PC-9 (cell line): ENCODE results near the gene GPR183. TPM values are rescaled to one million over a fixed set of nuclear protein-coding genes. Genes with fewer than 3 reads are reported as not detected.

Experiments used
- BruUV-seq: library from RNA; stranded (reverse); fragments of 400-500 nt; replicated peaks from 2 replicates; lab custom pipeline; 2021; lab: Mats Ljungman, UMichigan
- CTCF ChIA-PET: fragments of 300-600 bp; sonication (Branson Sonifier 250); formaldehyde crosslinking; loops from one replicate; lab custom pipeline; 2022; ENCODE audit warnings: antibody characterized with exemption; lab: Charles Lee
- POLR2A ChIA-PET: fragments of 300-600 bp; sonication (Branson Sonifier 250); formaldehyde crosslinking; loops from one replicate; lab custom pipeline; 2022; ENCODE audit warnings: antibody characterized with exemption; ENCODE audit not compliant: unreplicated experiment; lab: Charles Lee
- DNase-seq, 2 experiments: peaks; one replicate each; pipeline versions ENCODE4 v3.0.0 to v3.0.0-alpha.2; 2015 to 2022; ENCODE audit warnings: mixed read lengths in 1 of 2
- H2AFZ ChIP-seq: fragments of 200-600 bp; sonication (generic); 2 replicates; pipeline ENCODE4 v1.8.1; 2017; ENCODE audit warnings: antibody characterized with exemption
- H3F3A ChIP-seq: fragments of 200-600 bp; sonication (generic); 2 replicates; pipeline ENCODE4 v1.8.1; 2017; ENCODE audit warnings: antibody characterized with exemption, mild to moderate bottlenecking, low read depth; ENCODE audit not compliant: insufficient read depth
- H3K27ac ChIP-seq: fragments of 200-600 bp; sonication (generic); 2 replicates; pipeline ENCODE4 v1.6.1; 2016; ENCODE audit warnings: mixed run types
- H3K27me3 ChIP-seq: fragments of 200-600 bp; sonication (generic); 2 replicates; pipeline ENCODE4 v1.6.1; 2016; ENCODE audit warnings: low read depth, mixed run types; ENCODE audit not compliant: insufficient read depth
- H3K36me3 ChIP-seq: fragments of 200-600 bp; sonication (generic); 2 replicates; pipeline ENCODE4 v1.6.1; 2016; ENCODE audit warnings: low read depth, mixed run types
- H3K4me1 ChIP-seq: fragments of 200-600 bp; sonication (generic); replicated peaks from 2 replicates; pipeline ENCODE4 v1.6.1; 2016; ENCODE audit warnings: mixed run types; ENCODE audit not compliant: insufficient read depth
- H3K4me2 ChIP-seq: fragments of 200-600 bp; sonication (generic); 2 replicates; pipeline ENCODE4 v1.6.1; 2017; ENCODE audit warnings: mixed run types
- H3K4me3 ChIP-seq: fragments of 200-600 bp; sonication (generic); 2 replicates; pipeline ENCODE4 v1.6.1; 2016; ENCODE audit warnings: mixed run types
- H3K79me2 ChIP-seq: fragments of 200-600 bp; sonication (generic); 2 replicates; pipeline ENCODE4 v1.6.1; 2017; ENCODE audit warnings: low read depth, mixed run types
- H3K9me2 ChIP-seq: fragments of 200-600 bp; sonication (generic); 2 replicates; pipeline ENCODE4 v1.8.1; 2017; ENCODE audit warnings: mild to moderate bottlenecking; ENCODE audit not compliant: insufficient read depth
- H3K9me3 ChIP-seq: fragments of 200-600 bp; sonication (generic); 2 replicates; pipeline ENCODE4 v1.8.1; 2016; ENCODE audit warnings: low read depth; ENCODE audit not compliant: insufficient read depth
- H4K20me1 ChIP-seq: fragments of 200-600 bp; sonication (generic); 2 replicates; pipeline ENCODE4 v1.8.1; 2017; ENCODE audit not compliant: insufficient read depth
- CTCF ChIP-seq: fragments of 200-600 bp; sonication (generic); conservative IDR thresholded peaks from 2 replicates; pipeline ENCODE4 v1.6.1; 2017; ENCODE audit warnings: mixed run types, antibody characterized with exemption, mild to moderate bottlenecking, moderate library complexity
- EZH2 ChIP-seq: fragments of 200-600 bp; sonication (generic); IDR thresholded peaks from 2 replicates; pipeline ENCODE4 v1.8.0; 2017; ENCODE audit warnings: antibody characterized with exemption, low read depth
- intact Hi-C: fragments of 100-400 bp; cut with micrococcal nuclease; formaldehyde crosslinking; loops from one replicate; pipeline ENCODE4 v1.10.0; 2022; ENCODE audit not compliant: unreplicated experiment
- total RNA-seq: library from RNA; stranded (reverse); gene quantifications from 2 replicates; pipeline ENCODE4 v1.2.3, GENCODE V29; 2021

Gene GPR183
- total RNA-seq, 1 experiment from 2014 or later, result not detected

GRCh38 chr13:99299256-99299919 lies 7.8 kb downstream of the GPR183 start:
- Histone ChIP-seq H3K4me2 (no peak overlapping the region), H4K20me1 (peaks cover 23% of the 10 kb centered on the region), H3K79me2 (peaks cover 5% of the 10 kb centered on the region), H3K27ac (no peak overlapping the region), H3K27me3 (no peaks in the 10 kb centered on the region), H2AFZ (no peak overlapping the region), H3K36me3 (peaks cover 15% of the 10 kb centered on the region; the same call in 1 of the 2 replicates), H3K9me3 (no peaks in the 10 kb centered on the region), H3K4me1 (no peaks in the 10 kb centered on the region), H3K9me2 (no peaks in the 10 kb centered on the region), H3F3A (peaks cover under 1% of the 10 kb centered on the region), H3K4me3 (no peak overlapping the region)
- intact Hi-C loops, result no loop called here
- TF ChIP-seq CTCF (no peak), EZH2 (no peak)
- CTCF ChIA-PET, result no interaction called here
- no peak for DNase-seq
- POLR2A ChIA-PET, result no interaction called here
- no TSS peak for BruUV-seq

GRCh38 chr13:99298056-99298455 lies 9.1 kb downstream of the GPR183 start:
- POLR2A ChIA-PET, result no interaction called here
- CTCF ChIA-PET, result no interaction called here

DNA sequence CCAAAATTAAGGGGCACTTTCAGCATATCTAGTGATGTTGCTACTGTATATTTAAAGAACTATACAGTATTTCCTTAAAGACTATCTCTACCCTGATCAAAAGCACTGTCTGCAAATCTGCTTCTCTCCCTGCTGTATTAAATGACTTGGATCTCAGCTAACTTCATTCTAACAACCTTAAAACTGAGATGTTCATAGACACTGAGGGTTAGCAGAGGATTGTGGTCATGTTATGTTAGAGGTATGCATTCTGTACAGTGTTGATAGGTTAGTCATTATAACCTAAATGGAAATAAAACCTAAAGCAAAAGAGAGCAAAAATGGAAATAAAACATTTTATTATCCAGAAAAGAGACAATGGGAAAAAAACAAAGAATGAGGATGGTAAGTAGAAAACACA lies 9.9 kb downstream of the GPR183 start:
- intact Hi-C loops, result no loop called here
- BruUV-seq, result no TSS peak
- Histone ChIP-seq H4K20me1 (peaks cover 28% of the 10 kb centered on the region), H3F3A (peaks cover 6% of the 10 kb centered on the region), H3K27ac (no peak overlapping the region), H3K4me1 (no peaks in the 10 kb centered on the region), H3K79me2 (peaks cover 11% of the 10 kb centered on the region), H2AFZ (no peak overlapping the region), H3K4me3 (no peak overlapping the region), H3K36me3 (peaks cover 15% of the 10 kb centered on the region; the same call in 1 of the 2 replicates), H3K27me3 (no peaks in the 10 kb centered on the region), H3K9me3 (no peaks in the 10 kb centered on the region), H3K4me2 (no peak overlapping the region), H3K9me2 (no peaks in the 10 kb centered on the region)
- CTCF ChIA-PET, result no interaction called here
- POLR2A ChIA-PET, result no interaction called here
- no peak for TF ChIP-seq CTCF
- no peak for DNase-seq

More at GRCh38 chr13:99298056-99298455, 9.1 kb downstream of the GPR183 start:
- TF ChIP-seq EZH2 (no peak), CTCF (no peak)
- H3K27ac ChIP-seq, result no peak overlapping the region
- peaks cover 15% of the 10 kb centered on the region; the same call in 1 of the 2 replicates for H3K36me3 ChIP-seq
- peaks cover 11% of the 10 kb centered on the region for H3K79me2 ChIP-seq
- H4K20me1 ChIP-seq, result peaks cover 23% of the 10 kb centered on the region
- H3K9me3 ChIP-seq, result no peaks in the 10 kb centered on the region
- BruUV-seq, result no TSS peak
- H3K27me3 ChIP-seq, result no peaks in the 10 kb centered on the region
- DNase-seq, result no peak
- no peak overlapping the region for H3K4me3 ChIP-seq
- no peaks in the 10 kb centered on the region for H3K4me1 ChIP-seq
- H3K4me2 ChIP-seq, result no peak overlapping the region
- H3K9me2 ChIP-seq, result no peaks in the 10 kb centered on the region
- intact Hi-C loops, result no loop called here
- H2AFZ ChIP-seq, result no peak overlapping the region
- peaks cover 6% of the 10 kb centered on the region for H3F3A ChIP-seq
